Fibroblast of mammary gland (primary cell): ENCODE results near the gene WNT11.

Experiments used
- DNase-seq: peaks from one replicate; pipeline ENCODE4 v3.0.0-alpha.2; 2010; ENCODE audit warnings: low read depth
- H3K4me3 ChIP-seq: 2 replicates; pipeline ENCODE4 v1.5.1; 2011; ENCODE audit warnings: low read depth, mild to moderate bottlenecking, low read length, moderate library complexity; ENCODE audit not compliant: control insufficient read depth
- TF ChIP-seq, protein P1 (sequence below): conservative IDR thresholded peaks from 2 replicates; pipeline ENCODE4 v1.5.1; 2011; ENCODE audit warnings: low read depth, low read length, inconsistent platforms; ENCODE audit not compliant: control insufficient read depth, insufficient read depth

Gene WNT11

DNA sequence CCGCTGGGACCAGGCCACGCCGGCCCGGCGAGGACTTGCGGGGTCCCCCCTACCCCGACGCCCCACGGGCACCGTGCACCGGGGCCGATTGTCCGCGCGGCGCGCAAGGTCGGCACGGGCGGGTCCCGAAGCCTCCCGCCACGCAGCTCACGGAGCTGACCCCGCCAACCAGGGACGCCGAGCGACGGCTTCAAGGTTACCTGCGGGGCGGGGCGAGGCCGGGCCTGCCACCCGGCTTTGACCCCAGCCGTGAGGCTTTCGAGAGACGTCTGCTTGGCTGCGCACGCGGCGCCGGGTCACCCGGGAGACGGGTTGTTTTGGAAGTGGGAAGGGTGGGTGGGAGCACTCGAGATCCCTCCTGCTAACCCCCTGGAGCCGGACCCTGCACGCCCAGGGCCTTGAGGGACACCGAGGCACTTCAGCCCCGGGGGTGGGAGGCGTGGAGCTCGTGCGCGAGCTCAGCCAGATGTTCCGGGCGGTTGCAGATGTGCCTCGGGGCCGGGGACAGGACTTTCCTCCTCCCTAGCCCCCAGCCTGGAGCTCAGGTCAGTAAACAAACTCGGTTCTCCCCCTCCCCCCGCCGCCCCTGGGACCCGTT lies 3.2 kb upstream of the WNT11 start:
- H3K4me3 ChIP-seq, result no peak overlapping the region

DNA sequence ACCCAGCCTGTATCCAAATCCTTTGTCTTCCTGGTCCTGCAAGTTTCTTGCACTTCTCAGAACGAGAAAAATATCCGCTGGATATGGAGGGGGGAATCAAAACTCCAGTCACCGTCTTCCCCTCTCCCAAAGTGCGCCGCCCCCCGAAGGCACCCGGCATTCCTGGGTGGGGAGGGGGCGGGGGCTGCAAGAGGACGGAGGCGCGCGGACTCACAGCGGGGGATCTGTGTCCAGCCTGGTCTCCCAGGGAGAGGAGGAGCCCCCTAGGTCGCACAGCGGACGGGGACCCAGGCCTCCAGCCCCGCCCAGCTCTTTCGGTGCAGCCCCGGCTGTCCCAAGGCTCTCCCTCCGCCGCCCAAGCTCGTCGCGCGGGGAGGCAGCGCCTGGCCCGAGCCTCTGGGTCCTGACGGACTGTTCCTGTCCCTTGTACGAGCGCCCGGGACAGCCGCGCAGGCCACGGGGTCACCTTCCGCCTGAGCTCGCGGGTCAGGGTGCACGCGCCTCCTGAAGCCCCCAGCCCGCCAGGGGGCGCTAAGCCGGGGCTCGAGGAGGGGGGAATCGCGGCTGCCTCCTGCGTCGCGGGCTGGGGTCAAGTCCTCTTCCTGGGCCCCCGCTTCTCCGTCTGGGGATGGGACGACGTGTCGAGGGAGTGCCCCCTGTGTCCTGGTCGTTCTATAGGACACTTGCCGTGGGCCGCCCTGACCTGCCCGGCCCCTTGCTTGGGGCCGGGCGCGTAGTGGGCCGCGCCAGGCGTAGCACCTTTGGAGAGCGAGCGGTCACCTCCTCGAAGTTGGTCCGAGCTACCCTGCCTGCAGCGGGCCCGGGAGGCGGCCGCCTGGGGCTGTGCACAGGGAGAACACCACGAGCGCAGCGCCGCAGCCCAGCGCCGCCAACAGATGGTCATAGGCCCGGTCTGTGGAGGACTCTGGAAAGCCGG lies 2.4 kb upstream of the WNT11 start:
- TF ChIP-seq, protein P1, sequence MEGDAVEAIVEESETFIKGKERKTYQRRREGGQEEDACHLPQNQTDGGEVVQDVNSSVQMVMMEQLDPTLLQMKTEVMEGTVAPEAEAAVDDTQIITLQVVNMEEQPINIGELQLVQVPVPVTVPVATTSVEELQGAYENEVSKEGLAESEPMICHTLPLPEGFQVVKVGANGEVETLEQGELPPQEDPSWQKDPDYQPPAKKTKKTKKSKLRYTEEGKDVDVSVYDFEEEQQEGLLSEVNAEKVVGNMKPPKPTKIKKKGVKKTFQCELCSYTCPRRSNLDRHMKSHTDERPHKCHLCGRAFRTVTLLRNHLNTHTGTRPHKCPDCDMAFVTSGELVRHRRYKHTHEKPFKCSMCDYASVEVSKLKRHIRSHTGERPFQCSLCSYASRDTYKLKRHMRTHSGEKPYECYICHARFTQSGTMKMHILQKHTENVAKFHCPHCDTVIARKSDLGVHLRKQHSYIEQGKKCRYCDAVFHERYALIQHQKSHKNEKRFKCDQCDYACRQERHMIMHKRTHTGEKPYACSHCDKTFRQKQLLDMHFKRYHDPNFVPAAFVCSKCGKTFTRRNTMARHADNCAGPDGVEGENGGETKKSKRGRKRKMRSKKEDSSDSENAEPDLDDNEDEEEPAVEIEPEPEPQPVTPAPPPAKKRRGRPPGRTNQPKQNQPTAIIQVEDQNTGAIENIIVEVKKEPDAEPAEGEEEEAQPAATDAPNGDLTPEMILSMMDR, result peak; percentile 50
- peak overlapping the region; percentile 39 for H3K4me3 ChIP-seq
- DNase-seq, result peak; percentile 28

More for the DNA sequence above, 3.2 kb upstream of the WNT11 start:
- no peak for DNase-seq
- TF ChIP-seq, protein P1, result no peak

- TF ChIP-seq, protein P1, result no peak
- DNase-seq, result peak; percentile 68
- peak overlapping the region; percentile 39 for H3K4me3 ChIP-seq
Measured at GRCh38 chr11:76207642-76208401, 1.5 kb upstream of the WNT11 start.

DNA sequence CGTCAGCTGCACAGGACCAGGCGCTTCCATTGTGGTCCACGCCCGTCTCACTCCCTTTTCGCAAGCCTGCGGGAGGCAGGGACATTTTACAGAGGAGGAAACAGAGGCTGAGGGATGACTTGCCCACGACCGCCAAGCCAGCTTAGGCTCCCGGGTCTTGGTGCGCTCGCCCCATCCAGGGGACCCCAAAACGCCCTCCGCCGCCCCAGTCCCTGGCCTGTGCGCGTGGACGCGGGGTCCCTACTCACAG lies 300 bp downstream of the WNT11 start:
- no peak for DNase-seq
- no peak overlapping the region for H3K4me3 ChIP-seq
- TF ChIP-seq, protein P1, result no peak

- DNase-seq, result no peak
- H3K4me3 ChIP-seq, result no peak overlapping the region
- TF ChIP-seq, protein P1, result no peak
Measured at GRCh38 chr11:76205252-76206076, 838 bp downstream of the WNT11 start.

DNA sequence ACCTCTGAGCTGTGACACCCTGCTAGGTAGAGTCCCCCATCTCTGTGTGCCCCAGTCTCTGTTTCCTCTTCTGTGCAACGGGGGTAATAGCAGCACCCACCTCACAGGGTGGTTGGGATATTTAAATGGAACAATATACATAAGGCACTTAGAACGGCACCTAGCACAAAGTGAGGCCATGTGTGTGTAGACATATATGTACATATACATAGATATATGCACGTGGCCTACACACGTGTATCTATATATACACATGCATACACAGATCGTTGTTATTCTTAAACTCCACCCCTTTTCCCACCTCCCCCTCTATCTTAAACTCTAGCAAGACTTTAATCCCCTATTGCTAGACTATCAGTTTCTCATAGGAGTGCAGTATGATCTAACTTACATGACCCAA lies 2.4 kb downstream of the WNT11 start:
- TF ChIP-seq, protein P1, result no peak
- H3K4me3 ChIP-seq, result no peak overlapping the region
- no peak for DNase-seq
